GM12878 (cell line): ENCODE measurements around the gene CD82. TPM values are rescaled to one million over a fixed set of nuclear protein-coding genes. Genes with fewer than 3 reads are reported as not detected.

ENCODE experiments used
- ASH2L ChIP-seq: fragments of 300-600, 200-600 bp; sonication (generic); IDR thresholded peaks from 2 replicates; pipeline ENCODE4 v1.6.1; 2017; ENCODE audit warnings: low read depth, mild to moderate bottlenecking, borderline replicate concordance
- ATF7 ChIP-seq: fragments of 450-650 bp; IDR thresholded peaks from 2 replicates; pipeline ENCODE4 v1.6.1; 2016; ENCODE audit warnings: low read depth, mild to moderate bottlenecking
- BACH1 ChIP-seq: fragments of 450-650 bp; IDR thresholded peaks from 2 replicates; pipeline ENCODE4 v1.6.1; 2017; ENCODE audit warnings: mild to moderate bottlenecking, borderline replicate concordance
- BCL11A ChIP-seq: IDR thresholded peaks from 2 replicates; pipeline ENCODE4 v1.6.1; 2011; ENCODE audit warnings: low read depth, low read length
- EZH2 ChIP-seq: IDR thresholded peaks from 2 replicates; pipeline ENCODE4 v1.6.1; 2012; ENCODE audit warnings: low read depth, mild to moderate bottlenecking, control low read depth, inconsistent platforms, low read length, borderline replicate concordance; ENCODE audit not compliant: control insufficient read depth
- GABPA ChIP-seq: IDR thresholded peaks from 2 replicates; pipeline ENCODE4 v1.6.1; 2014; ENCODE audit warnings: antibody characterized with exemption, low read depth, mild to moderate bottlenecking, inconsistent platforms
- HSF1 ChIP-seq: fragments of 150-350 bp; IDR thresholded peaks from 2 replicates; pipeline ENCODE4 v1.6.1; 2014; ENCODE audit warnings: mild to moderate bottlenecking, low read depth, low read length
- IRF3 ChIP-seq: fragments of 450-650 bp; IDR thresholded peaks from 2 replicates; pipeline ENCODE4 v1.6.1; 2014; ENCODE audit warnings: mild to moderate bottlenecking
- MYB ChIP-seq: fragments of 150-350 bp; IDR thresholded peaks from 2 replicates; pipeline ENCODE4 v1.6.1; 2014; ENCODE audit warnings: mild to moderate bottlenecking, low read depth, low read length, borderline replicate concordance
- PAX5 ChIP-seq: IDR thresholded peaks from 2 replicates; pipeline ENCODE4 v1.6.1; 2011; ENCODE audit warnings: low read depth, low read length, borderline replicate concordance
- TARDBP ChIP-seq: IDR thresholded peaks from 2 replicates; pipeline ENCODE4 v1.6.1; 2016; ENCODE audit warnings: borderline replicate concordance
- ZBTB40 ChIP-seq: fragments of 450-650 bp; IDR thresholded peaks from 2 replicates; pipeline ENCODE4 v1.6.1; 2016; ENCODE audit warnings: mild to moderate bottlenecking, moderate library complexity, borderline replicate concordance
- polyA plus RNA-seq, 11 experiments: library from polyadenylated mRNA; depleted of rRNA in 4 of 11; unstranded in 6 of 11; stranded (reverse) in 5 of 11; fragments of >200 nt; fragmentation: Nextera tagmentation in 4 of 11; fragmentation: Illumina TruSeq in 1 of 11; extraction: Ambion mirVana in 4 of 11; extraction: Trizol in 1 of 11; gene quantifications; 1 replicate in 1 of 11; 2 replicates in 10 of 11; pipeline versions ENCODE4 v1.2.1 to v1.2.3, GENCODE V29; 2011 to 2016; ENCODE audit warnings: inconsistent platforms in 2 of 11, missing spikeins in 2 of 11, low read depth in 1 of 11
- total RNA-seq, 4 experiments: library from RNA; depleted of rRNA in 3 of 4; stranded (reverse); fragments of >200 nt in 3 of 4; fragmentation: Illumina TruSeq in 1 of 4; extraction: Trizol in 1 of 4; gene quantifications; 2 replicates each; pipeline versions ENCODE4 v1.2.1 to v1.2.3, GENCODE V29; 2013 to 2021
- TF ChIP-seq, protein P1 (sequence below): IDR thresholded peaks from 2 replicates; pipeline ENCODE4 v1.6.1; 2011; ENCODE audit warnings: borderline replicate concordance, low read depth, mild to moderate bottlenecking, moderate library complexity, mixed read lengths, low read length; ENCODE audit not compliant: insufficient read depth; ENCODE audit errors: extremely low read length

Gene CD82
- total and polyA plus RNA-seq, 10 of the 15 experiments (the other 5 are each of a cell fraction or from before 2014, with no cell fraction given), result 5.2 to 180 (median 84.7) TPM

GRCh38 chr11:44652901-44653644, 87.6 kb downstream of the CD82 start (continued):
- TF ChIP-seq ZBTB40, result no peak
- no peak for TF ChIP-seq BCL11A
- TF ChIP-seq ASH2L, result no peak
- TF ChIP-seq GABPA, result no peak
- no peak for TF ChIP-seq MYB
- TF ChIP-seq, protein P1, sequence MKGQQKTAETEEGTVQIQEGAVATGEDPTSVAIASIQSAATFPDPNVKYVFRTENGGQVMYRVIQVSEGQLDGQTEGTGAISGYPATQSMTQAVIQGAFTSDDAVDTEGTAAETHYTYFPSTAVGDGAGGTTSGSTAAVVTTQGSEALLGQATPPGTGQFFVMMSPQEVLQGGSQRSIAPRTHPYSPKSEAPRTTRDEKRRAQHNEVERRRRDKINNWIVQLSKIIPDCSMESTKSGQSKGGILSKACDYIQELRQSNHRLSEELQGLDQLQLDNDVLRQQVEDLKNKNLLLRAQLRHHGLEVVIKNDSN, result no peak
- TF ChIP-seq IRF3, result no peak
- TF ChIP-seq TARDBP, result no peak
- TF ChIP-seq BACH1, result no peak
- no peak for TF ChIP-seq PAX5
- no peak for TF ChIP-seq ATF7
- no peak for TF ChIP-seq HSF1
- TF ChIP-seq EZH2, result no peak
